Measurements from ENCODE around the gene GPR50. TPM values are rescaled to one million over a fixed set of nuclear protein-coding genes. Genes with fewer than 3 reads are reported as not detected.

Gene GPR50
- total RNA-seq, 1 donor from 2014 or later: not detected

GRCh38 chrX:151226941-151227340, 50.6 kb downstream of the GPR50 start:
- DNase-seq (ENCODE audit: low read depth): no peak

- no peak for DNase-seq (ENCODE audit: low read depth)
Measured at GRCh38 chrX:151227627-151228026, 51.2 kb downstream of the GPR50 start.

GRCh38 chrX:151228935-151229334, 52.6 kb downstream of the GPR50 start:
- no peak for DNase-seq (ENCODE audit: low read depth)

Small RNA genes lying within 50 kb of the gene (microRNA-seq; reads per million reads assigned to microRNA genes)
- not detected for gene MIR4330

Other genes with a start within 250 kb of the GPR50 start
- 14.3 and 16.0 TPM in 2 replicates for gene HMGB3, start 193.2 kb upstream of the GPR50 start, total RNA-seq
- 44.5 and 51.1 TPM in 2 replicates for gene VMA21, start 220.6 kb downstream of the GPR50 start, total RNA-seq